Measurements from ENCODE around the gene RPIA. TPM values are rescaled to one million over a fixed set of nuclear protein-coding genes. Genes with fewer than 3 reads are reported as not detected.
A peak's percentile ranks its signal among the peaks of the same experiment; 100 is the strongest.

The RPIA gene
- polyA plus RNA-seq, 1 experiment = 10.9 TPM

GRCh38 chr2:88739985-88740600, 48.6 kb downstream of the RPIA start:
- Histone ChIP-seq H3K27ac (ENCODE audit: low read depth, low read length) (no peak overlapping the region), H3K27me3 (ENCODE audit: control insufficient read depth, insufficient read depth, low read length) (no peaks in the 10 kb centered on the region), H3K9me3 (ENCODE audit: control insufficient read depth, insufficient read depth, low read length) (no peaks in the 10 kb centered on the region), H3K4me3 (ENCODE audit: low read depth, low read length) (no peak overlapping the region)
- peak; percentile 51 for DNase-seq (ENCODE audit: low read depth, low spot score)
- ChIA-PET POLR2A (no interaction called here), CTCF (interaction anchor here (0.5 to 4.2 kb wide), 27 partner anchors 8 to 181 kb away, joined by 3 to 35 read pairs (median 5); no protein-coding TSS in a partner anchor)
- peak; percentile 96 for TF ChIP-seq CTCF (IDR thresholded peaks at IDR 0.05; ENCODE audit: low read depth, low read length)

GRCh38 chr2:88746929-88747490, 55.5 kb downstream of the RPIA start:
- ChIA-PET POLR2A (no interaction called here), CTCF (no interaction called here)
- Histone ChIP-seq H3K9me3 (ENCODE audit: control insufficient read depth, insufficient read depth, low read length) (no peaks in the 10 kb centered on the region), H3K4me3 (ENCODE audit: low read depth, low read length) (no peak overlapping the region), H3K27me3 (ENCODE audit: control insufficient read depth, insufficient read depth, low read length) (no peaks in the 10 kb centered on the region), H3K27ac (ENCODE audit: low read depth, low read length) (no peak overlapping the region)
- no peak for TF ChIP-seq CTCF (IDR thresholded peaks at IDR 0.05; ENCODE audit: low read depth, low read length)
- DNase-seq (ENCODE audit: low read depth, low spot score) = no peak

- Histone ChIP-seq H3K27ac (ENCODE audit: low read depth, low read length) (no peak overlapping the region), H3K9me3 (ENCODE audit: control insufficient read depth, insufficient read depth, low read length) (no peaks in the 10 kb centered on the region), H3K27me3 (ENCODE audit: control insufficient read depth, insufficient read depth, low read length) (no peaks in the 10 kb centered on the region), H3K4me3 (ENCODE audit: low read depth, low read length) (no peak overlapping the region)
- no peak for TF ChIP-seq CTCF (IDR thresholded peaks at IDR 0.05; ENCODE audit: low read depth, low read length)
- POLR2A ChIA-PET = no interaction called here
- DNase-seq (ENCODE audit: low read depth, low spot score) = no peak
- CTCF ChIA-PET = interaction anchor here (1.0 to 2.1 kb wide), 3 partner anchors 8 to 11 kb away, joined by 3 to 11 read pairs (median 10); no protein-coding TSS in a partner anchor
These were observed 56.5 kb downstream of the RPIA start for GRCh38 chr2:88747990-88748389.

- no peak for DNase-seq (ENCODE audit: low read depth, low spot score)
- ChIA-PET POLR2A (no interaction called here), CTCF (interaction anchor here (1.1 to 4.7 kb wide), 2 partner anchors 12 to 129 kb away, joined by 3 to 35 read pairs; no protein-coding TSS in a partner anchor)
- Histone ChIP-seq H3K27ac (ENCODE audit: low read depth, low read length) (no peak overlapping the region), H3K4me3 (ENCODE audit: low read depth, low read length) (no peak overlapping the region), H3K27me3 (ENCODE audit: control insufficient read depth, insufficient read depth, low read length) (no peaks in the 10 kb centered on the region), H3K9me3 (ENCODE audit: control insufficient read depth, insufficient read depth, low read length) (no peaks in the 10 kb centered on the region)
- TF ChIP-seq CTCF (IDR thresholded peaks at IDR 0.05; ENCODE audit: low read depth, low read length) = no peak
These were observed 60.3 kb downstream of the RPIA start for GRCh38 chr2:88751768-88752167.

GRCh38 chr2:88753833-88754584, 62.5 kb downstream of the RPIA start:
- Histone ChIP-seq H3K27me3 (ENCODE audit: control insufficient read depth, insufficient read depth, low read length) (no peaks in the 10 kb centered on the region), H3K9me3 (ENCODE audit: control insufficient read depth, insufficient read depth, low read length) (peaks cover 3% of the 10 kb centered on the region; the same call in 1 of the 2 replicates), H3K27ac (ENCODE audit: low read depth, low read length) (peak overlapping the region; percentile 11), H3K4me3 (ENCODE audit: low read depth, low read length) (no peak overlapping the region)
- ChIA-PET POLR2A (no interaction called here), CTCF (interaction anchor here (0.6 to 4.7 kb wide), 3 partner anchors 9 to 127 kb away, joined by 3 to 35 read pairs (median 3); no protein-coding TSS in a partner anchor)
- TF ChIP-seq CTCF (IDR thresholded peaks at IDR 0.05; ENCODE audit: low read depth, low read length) = no peak
- DNase-seq (ENCODE audit: low read depth, low spot score) = no peak

Measured in AG04450 (cell line).